DND-41 (cell line): ENCODE measurements around the gene IL1RAPL2.

Experiments
- CTCF ChIP-seq: IDR thresholded peaks from 2 replicates; pipeline ENCODE4 v1.5.1; 2012; ENCODE audit warnings: borderline replicate concordance, low read length, moderate library complexity, mild to moderate bottlenecking; ENCODE audit not compliant: poor library complexity, severe bottlenecking; ENCODE audit errors: extremely low read depth
- EZH2 ChIP-seq: IDR thresholded peaks from 3 replicates; pipeline ENCODE4 v1.6.1; 2012; ENCODE audit warnings: borderline replicate concordance, low read depth, mild to moderate bottlenecking, moderate library complexity, low read length, inconsistent platforms; ENCODE audit not compliant: severe bottlenecking

GRCh38 chrX:105013719-105014118, 447.7 kb downstream of the IL1RAPL2 start:
- TF ChIP-seq CTCF (no peak), EZH2 (no peak)
